H4 (cell line): ENCODE results near the gene DPY19L2. TPM values are rescaled to one million over a fixed set of nuclear protein-coding genes. Genes with fewer than 3 reads are reported as not detected.
A peak's percentile ranks its signal among the peaks of the same experiment; 100 is the strongest.
"Not testable (repeated sequence)": the region's sequence is repeated elsewhere in the genome, so short reads cannot be mapped to it uniquely, and the experiment has no call there.

Source experiments
- DNase-seq: peaks from one replicate; pipeline ENCODE4 v3.0.0-alpha.2; 2015; ENCODE audit warnings: low spot score
- total RNA-seq: library from RNA; depleted of rRNA; stranded (reverse); fragments of >200 nt; shearing (Covaris generic); gene quantifications from 2 replicates; pipeline ENCODE4 v1.2.3, GENCODE V29; 2014; rRNA removed

DPY19L2 gene
- total RNA-seq, 1 experiment from 2014 or later = 2.5 TPM

DNA sequence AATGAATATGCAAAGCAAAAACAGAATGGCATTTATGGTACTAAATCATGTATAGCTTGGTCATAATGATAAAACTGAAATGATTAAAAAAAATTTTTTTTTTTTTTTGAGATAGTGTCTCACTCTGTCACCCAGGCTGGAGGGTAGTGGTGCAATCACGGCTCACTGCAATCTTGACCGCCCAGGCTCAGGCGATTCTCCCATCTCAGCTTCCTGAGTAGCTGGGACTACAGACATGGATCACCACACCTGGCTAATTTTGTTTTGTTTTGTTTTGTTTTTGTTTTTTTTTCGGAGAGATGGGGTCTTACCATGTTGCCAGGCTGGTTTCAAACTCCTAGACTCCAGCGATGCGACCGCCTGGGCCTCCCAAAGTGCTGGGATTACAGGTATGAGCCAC is 138.7 kb downstream of the DPY19L2 start:
- not testable (repeated sequence) for DNase-seq

DNA sequence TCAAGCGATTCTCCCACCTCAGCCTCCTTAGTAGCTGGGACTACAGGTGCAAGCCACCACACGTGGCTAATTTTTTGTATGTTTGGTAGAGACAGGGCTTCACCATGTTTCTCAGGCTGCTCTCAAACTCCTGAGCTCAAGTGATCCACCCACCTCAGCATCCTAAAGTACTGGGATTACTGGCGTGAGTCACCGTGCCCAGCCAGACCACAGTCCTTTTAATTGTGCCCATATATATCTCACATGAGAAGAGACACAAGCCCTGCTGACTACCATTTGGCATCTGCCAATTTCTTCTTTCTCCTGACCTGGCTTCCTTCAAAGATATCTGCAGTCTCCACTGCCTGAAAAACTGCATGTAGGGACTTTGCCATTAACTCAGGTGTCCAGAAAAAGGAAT is 142.5 kb downstream of the DPY19L2 start:
- DNase-seq = peak; percentile 20

DNA sequence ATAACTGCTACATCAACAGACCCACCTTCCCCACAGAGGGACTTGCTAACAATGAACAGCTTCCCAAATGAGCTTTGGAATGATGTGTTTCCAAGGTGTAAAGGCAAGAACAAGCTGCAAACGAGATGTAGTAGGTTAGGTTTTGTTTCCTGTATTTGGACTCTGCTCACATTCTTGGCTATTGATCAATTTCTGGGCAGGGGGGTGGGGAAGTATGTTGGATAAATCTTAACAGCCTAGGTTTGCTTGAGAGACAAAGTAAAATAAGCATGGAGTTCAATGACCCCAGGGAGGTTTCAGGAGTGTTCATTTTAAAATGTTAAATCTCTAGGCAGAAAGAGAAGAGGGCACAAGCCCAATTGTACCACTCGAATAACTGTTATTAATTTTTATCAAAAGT is 146.6 kb downstream of the DPY19L2 start:
- DNase-seq = no peak

Other genes with a start within 250 kb of the DPY19L2 start
- gene RXYLT1, start 111.4 kb upstream of the DPY19L2 start, total RNA-seq = 28.9 and 33.5 TPM in 2 replicates
- gene SRGAP1, start 176.2 kb upstream of the DPY19L2 start, total RNA-seq = 1.6 and 2.1 TPM in 2 replicates